NT2/D1 (cell line): Measurements from ENCODE around the gene NAPB.

Experiments used
- DNase-seq: peaks from one replicate; pipeline ENCODE4 v3.0.0-alpha.2; 2011; ENCODE audit warnings: low read depth, low spot score
- H3K27me3 ChIP-seq: 2 replicates; pipeline ENCODE4 v1.6.0; 2011; ENCODE audit warnings: mild to moderate bottlenecking; ENCODE audit not compliant: insufficient read length, insufficient read depth
- H3K36me3 ChIP-seq: 2 replicates; pipeline ENCODE4 v1.6.1; 2011; ENCODE audit warnings: mild to moderate bottlenecking, low read length, mixed read lengths; ENCODE audit not compliant: insufficient read depth, insufficient read length
- H3K4me1 ChIP-seq: 2 replicates; pipeline ENCODE4 v1.5.1; 2011; ENCODE audit not compliant: insufficient read depth, insufficient read length
- H3K4me3 ChIP-seq: 2 replicates; pipeline ENCODE4 v1.5.1; 2011; ENCODE audit warnings: low read depth; ENCODE audit not compliant: insufficient read length
- H3K9ac ChIP-seq: 2 replicates; pipeline ENCODE4 v1.6.0; 2011; ENCODE audit warnings: low read depth; ENCODE audit not compliant: insufficient read length
- H3K9me3 ChIP-seq: 2 replicates; pipeline ENCODE4 v1.5.1; 2011; ENCODE audit warnings: mild to moderate bottlenecking, low read length; ENCODE audit not compliant: insufficient read depth
- SUZ12 ChIP-seq: IDR thresholded peaks from 2 replicates; pipeline ENCODE4 v1.6.1; 2011; ENCODE audit not compliant: insufficient read length, insufficient read depth; ENCODE audit errors: extremely low read depth
- YY1 ChIP-seq: IDR thresholded peaks from 2 replicates; pipeline ENCODE4 v1.6.1; 2011; ENCODE audit not compliant: insufficient read length, insufficient read depth
- ZNF274 ChIP-seq: IDR thresholded peaks from 2 replicates; pipeline ENCODE4 v1.6.1; 2011; ENCODE audit warnings: mild to moderate bottlenecking, low read depth, low read length

NAPB gene

GRCh38 chr20:23371496-23371895 lies 49.8 kb downstream of the NAPB start:
- Histone ChIP-seq H3K9ac (no peak overlapping the region), H3K36me3 (peaks cover 93% of the 10 kb centered on the region), H3K9me3 (peaks cover 4% of the 10 kb centered on the region), H3K4me3 (no peak overlapping the region), H3K27me3 (no peaks in the 10 kb centered on the region), H3K4me1 (no peaks in the 10 kb centered on the region)
- DNase-seq, result no peak
- no peak for TF ChIP-seq ZNF274
- no peak for TF ChIP-seq YY1
- no peak for TF ChIP-seq SUZ12

GRCh38 chr20:23370873-23371272 lies 50.4 kb downstream of the NAPB start:
- peaks cover 91% of the 10 kb centered on the region for H3K36me3 ChIP-seq
- DNase-seq, result no peak
- no peaks in the 10 kb centered on the region for H3K4me1 ChIP-seq
- H3K9me3 ChIP-seq, result peaks cover 4% of the 10 kb centered on the region
- TF ChIP-seq YY1, result no peak
- no peak for TF ChIP-seq ZNF274
- no peak for TF ChIP-seq SUZ12
- no peak overlapping the region for H3K4me3 ChIP-seq
- H3K9ac ChIP-seq, result no peak overlapping the region
- H3K27me3 ChIP-seq, result no peaks in the 10 kb centered on the region

- H3K4me1 ChIP-seq, result peaks cover 2% of the 10 kb centered on the region
- H3K36me3 ChIP-seq, result peaks cover 91% of the 10 kb centered on the region
- H3K27me3 ChIP-seq, result no peaks in the 10 kb centered on the region
- TF ChIP-seq YY1, result no peak
- no peak for TF ChIP-seq SUZ12
- no peak for TF ChIP-seq ZNF274
- DNase-seq, result no peak
- H3K9me3 ChIP-seq, result no peaks in the 10 kb centered on the region; the same call in 1 of the 2 replicates
- H3K9ac ChIP-seq, result no peak overlapping the region
- H3K4me3 ChIP-seq, result no peak overlapping the region
These were observed 51.0 kb downstream of the NAPB start for GRCh38 chr20:23370274-23370673.

GRCh38 chr20:23369072-23369823 lies 52.0 kb downstream of the NAPB start:
- H3K4me3 ChIP-seq, result no peak overlapping the region
- H3K9ac ChIP-seq, result no peak overlapping the region
- DNase-seq, result no peak
- TF ChIP-seq YY1 (no peak), SUZ12 (no peak), ZNF274 (no peak)
- peaks cover 92% of the 10 kb centered on the region for H3K36me3 ChIP-seq
- no peaks in the 10 kb centered on the region for H3K9me3 ChIP-seq
- H3K4me1 ChIP-seq, result peaks cover 2% of the 10 kb centered on the region
- no peaks in the 10 kb centered on the region for H3K27me3 ChIP-seq

- H3K27me3 ChIP-seq, result no peaks in the 10 kb centered on the region
- H3K4me1 ChIP-seq, result peaks cover 2% of the 10 kb centered on the region
- no peak for TF ChIP-seq YY1
- TF ChIP-seq SUZ12, result no peak
- no peak for TF ChIP-seq ZNF274
- peaks cover 88% of the 10 kb centered on the region for H3K36me3 ChIP-seq
- no peak for DNase-seq
- H3K9ac ChIP-seq, result no peak overlapping the region
- H3K4me3 ChIP-seq, result no peak overlapping the region
- H3K9me3 ChIP-seq, result no peaks in the 10 kb centered on the region
These were observed 52.8 kb downstream of the NAPB start for GRCh38 chr20:23368316-23369071.

- no peak for TF ChIP-seq ZNF274
- no peak for TF ChIP-seq SUZ12
- no peak for TF ChIP-seq YY1
- DNase-seq, result no peak
- H3K4me1 ChIP-seq, result peaks cover 7% of the 10 kb centered on the region
- H3K9me3 ChIP-seq, result no peaks in the 10 kb centered on the region
- peaks cover 81% of the 10 kb centered on the region for H3K36me3 ChIP-seq
- H3K27me3 ChIP-seq, result no peaks in the 10 kb centered on the region
- H3K4me3 ChIP-seq, result no peak overlapping the region
- H3K9ac ChIP-seq, result no peak overlapping the region
These were observed 53.5 kb downstream of the NAPB start for GRCh38 chr20:23367770-23368169.

- Histone ChIP-seq H3K4me1 (peaks cover 7% of the 10 kb centered on the region), H3K27me3 (no peaks in the 10 kb centered on the region), H3K9me3 (no peaks in the 10 kb centered on the region), H3K9ac (no peak overlapping the region), H3K4me3 (no peak overlapping the region), H3K36me3 (peaks cover 67% of the 10 kb centered on the region)
- no peak for DNase-seq
- TF ChIP-seq SUZ12 (no peak), YY1 (no peak), ZNF274 (no peak)
These were observed 54.9 kb downstream of the NAPB start for GRCh38 chr20:23366384-23366783.
